Fibroblast of mammary gland (primary cell): ENCODE results near the gene TM9SF1.

Experiments
- DNase-seq: peaks from one replicate; pipeline ENCODE4 v3.0.0-alpha.2; 2010; ENCODE audit warnings: low read depth
- H3K4me3 ChIP-seq: 2 replicates; pipeline ENCODE4 v1.5.1; 2011; ENCODE audit warnings: low read depth, mild to moderate bottlenecking, low read length, moderate library complexity; ENCODE audit not compliant: control insufficient read depth
- TF ChIP-seq, protein P1 (sequence below): conservative IDR thresholded peaks from 2 replicates; pipeline ENCODE4 v1.5.1; 2011; ENCODE audit warnings: low read depth, low read length, inconsistent platforms; ENCODE audit not compliant: control insufficient read depth, insufficient read depth

Gene TM9SF1

DNA sequence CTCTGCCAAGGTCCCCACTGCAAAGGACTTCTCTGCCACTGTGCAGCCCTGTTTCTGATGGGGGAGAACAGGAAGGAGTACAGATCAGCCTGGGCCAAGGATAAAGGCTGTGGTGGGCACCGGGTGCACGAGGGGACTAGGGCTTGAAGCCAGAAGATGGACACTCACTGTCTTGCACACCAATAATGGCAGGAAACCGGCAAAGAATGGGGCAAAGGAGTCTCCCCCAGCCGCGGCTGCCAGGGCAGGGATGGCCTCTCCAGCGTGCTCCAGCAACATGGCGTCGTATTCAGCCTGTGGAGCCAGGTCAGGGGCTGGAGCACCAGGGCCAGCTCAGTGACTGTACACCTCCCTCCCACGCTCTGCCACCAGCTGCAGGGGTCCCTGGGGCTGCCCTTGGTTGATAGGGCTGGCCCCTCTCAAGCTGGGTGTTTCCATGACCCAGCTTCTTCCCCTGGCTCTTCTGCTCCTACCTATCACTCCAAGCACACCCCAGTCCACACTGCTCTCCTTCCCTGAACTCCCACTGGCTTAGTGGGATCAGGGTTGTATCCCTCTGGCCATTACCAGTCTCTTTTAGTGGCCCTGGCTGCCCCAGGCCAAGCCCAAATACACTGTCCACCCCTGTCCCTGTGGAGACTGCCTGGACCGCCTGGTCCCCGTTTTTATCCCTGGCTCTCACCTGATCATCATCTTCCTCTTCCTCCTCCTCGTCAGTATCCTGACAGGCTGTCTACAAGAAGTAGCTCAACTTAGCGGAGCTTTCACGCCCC, 12.9 kb downstream of the TM9SF1 start:
- TF ChIP-seq, protein P1, sequence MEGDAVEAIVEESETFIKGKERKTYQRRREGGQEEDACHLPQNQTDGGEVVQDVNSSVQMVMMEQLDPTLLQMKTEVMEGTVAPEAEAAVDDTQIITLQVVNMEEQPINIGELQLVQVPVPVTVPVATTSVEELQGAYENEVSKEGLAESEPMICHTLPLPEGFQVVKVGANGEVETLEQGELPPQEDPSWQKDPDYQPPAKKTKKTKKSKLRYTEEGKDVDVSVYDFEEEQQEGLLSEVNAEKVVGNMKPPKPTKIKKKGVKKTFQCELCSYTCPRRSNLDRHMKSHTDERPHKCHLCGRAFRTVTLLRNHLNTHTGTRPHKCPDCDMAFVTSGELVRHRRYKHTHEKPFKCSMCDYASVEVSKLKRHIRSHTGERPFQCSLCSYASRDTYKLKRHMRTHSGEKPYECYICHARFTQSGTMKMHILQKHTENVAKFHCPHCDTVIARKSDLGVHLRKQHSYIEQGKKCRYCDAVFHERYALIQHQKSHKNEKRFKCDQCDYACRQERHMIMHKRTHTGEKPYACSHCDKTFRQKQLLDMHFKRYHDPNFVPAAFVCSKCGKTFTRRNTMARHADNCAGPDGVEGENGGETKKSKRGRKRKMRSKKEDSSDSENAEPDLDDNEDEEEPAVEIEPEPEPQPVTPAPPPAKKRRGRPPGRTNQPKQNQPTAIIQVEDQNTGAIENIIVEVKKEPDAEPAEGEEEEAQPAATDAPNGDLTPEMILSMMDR: no peak
- DNase-seq: no peak
- no peak overlapping the region for H3K4me3 ChIP-seq

GRCh38 chr14:24181371-24182077, 13.7 kb downstream of the TM9SF1 start:
- no peak overlapping the region for H3K4me3 ChIP-seq
- TF ChIP-seq, protein P1: no peak
- no peak for DNase-seq

- H3K4me3 ChIP-seq: no peak overlapping the region
- TF ChIP-seq, protein P1: no peak
- peak; percentile 88 for DNase-seq
Observed at GRCh38 chr14:24179961-24180796, 15.1 kb downstream of the TM9SF1 start.

DNA sequence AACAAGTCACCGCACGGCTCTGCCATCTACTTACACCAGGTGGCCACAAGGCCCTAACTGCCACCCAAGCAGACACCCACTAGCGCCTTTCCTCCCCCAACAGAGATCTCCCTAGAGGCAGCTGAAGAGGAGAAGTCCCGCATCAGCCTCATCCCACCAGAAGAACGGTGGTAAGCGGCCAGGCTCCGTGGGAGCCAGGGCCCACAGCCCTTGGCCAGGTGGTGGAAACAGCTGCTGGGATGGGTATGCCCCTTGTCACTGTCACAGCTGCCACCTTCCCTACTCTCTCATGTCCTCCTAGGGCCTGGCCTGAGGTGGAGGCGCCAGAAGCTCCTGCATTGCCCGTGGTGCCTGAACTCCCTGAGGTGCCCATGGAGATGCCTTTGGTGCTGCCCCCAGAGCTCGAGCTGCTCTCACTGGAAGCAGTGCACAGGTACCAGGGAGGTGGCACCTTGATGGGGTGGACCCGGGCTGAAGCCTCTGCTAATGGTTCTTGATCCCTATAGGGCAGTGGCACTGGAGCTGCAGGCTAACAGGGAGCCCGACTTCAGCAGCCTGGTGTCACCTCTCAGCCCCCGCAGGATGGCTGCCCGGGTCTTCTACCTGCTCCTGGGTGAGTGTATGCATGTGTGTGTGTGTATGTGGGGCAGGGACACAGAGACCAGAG, 15.8 kb downstream of the TM9SF1 start:
- TF ChIP-seq, protein P1: no peak
- no peak overlapping the region for H3K4me3 ChIP-seq
- no peak for DNase-seq

DNA sequence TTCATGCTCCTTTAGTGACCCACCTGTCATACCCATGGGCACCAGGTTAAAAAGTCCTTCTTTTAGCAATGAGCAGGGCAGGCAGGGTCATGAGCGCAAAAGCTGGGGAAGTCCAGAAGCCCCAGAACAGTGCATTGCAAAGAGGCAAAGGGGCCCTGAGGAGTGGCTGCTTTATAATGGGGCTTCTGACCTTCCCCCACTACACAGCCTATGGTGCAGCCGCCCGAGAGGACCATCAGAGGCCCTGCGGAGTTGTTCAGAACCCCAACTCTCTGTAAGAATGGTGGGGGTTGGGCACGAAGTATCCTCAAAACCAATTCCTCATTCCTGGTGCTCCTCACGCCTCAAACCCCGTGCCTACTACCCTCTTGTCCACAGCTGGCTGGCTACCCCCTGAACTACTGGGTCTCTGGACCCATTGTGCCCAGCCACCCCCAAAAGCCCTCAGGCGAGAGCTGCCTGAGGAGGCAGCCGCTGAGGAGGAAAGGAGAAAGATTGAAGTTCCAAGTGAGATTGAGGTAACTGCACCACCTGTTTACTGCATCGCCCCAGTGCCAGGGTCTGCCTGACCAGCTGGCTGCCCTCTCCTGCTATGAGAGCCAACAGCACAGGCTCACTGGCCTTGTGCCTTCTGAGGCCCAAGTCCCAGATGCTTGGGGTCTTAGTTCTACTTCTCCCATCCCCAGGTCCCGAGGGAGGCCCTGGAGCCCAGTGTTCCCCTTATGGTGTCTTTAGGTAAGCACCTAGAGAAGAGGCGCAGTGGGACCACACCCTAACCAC, 16.7 kb downstream of the TM9SF1 start:
- TF ChIP-seq, protein P1: no peak
- H3K4me3 ChIP-seq: no peak overlapping the region
- no peak for DNase-seq
